NCI-H1436 treated with DMSO at 0.1 percent for 48 hours (cell line): ENCODE measurements around the gene DNAH1.

Experiments
- DNase-seq: peaks from one replicate; lab custom pipeline; 2025; lab: John Stamatoyannopoulos, UW

The DNAH1 gene

GRCh38 chr3:52391096-52391495, 75.0 kb downstream of the DNAH1 start:
- no peak for DNase-seq

GRCh38 chr3:52392216-52392930, 76.3 kb downstream of the DNAH1 start:
- no peak for DNase-seq

GRCh38 chr3:52393131-52393807, 77.2 kb downstream of the DNAH1 start:
- DNase-seq = no peak

GRCh38 chr3:52393959-52394670, 78.0 kb downstream of the DNAH1 start:
- DNase-seq = no peak

- DNase-seq = no peak
These were observed 78.8 kb downstream of the DNAH1 start for GRCh38 chr3:52394751-52395502.

GRCh38 chr3:52395503-52395865, 79.4 kb downstream of the DNAH1 start:
- no peak for DNase-seq

GRCh38 chr3:52396011-52396906, 80.1 kb downstream of the DNAH1 start:
- no peak for DNase-seq

- DNase-seq = no peak
These were observed 80.9 kb downstream of the DNAH1 start for GRCh38 chr3:52396907-52397591.

GRCh38 chr3:52397676-52398399, 81.7 kb downstream of the DNAH1 start:
- no peak for DNase-seq

GRCh38 chr3:52398670-52399081, 82.6 kb downstream of the DNAH1 start:
- DNase-seq = no peak

- DNase-seq = no peak
These were observed 83.0 kb downstream of the DNAH1 start for GRCh38 chr3:52399131-52399530.

GRCh38 chr3:52399593-52399992, 83.5 kb downstream of the DNAH1 start:
- no peak for DNase-seq

- DNase-seq = no peak
These were observed 84.2 kb downstream of the DNAH1 start for GRCh38 chr3:52400275-52400793.

- no peak for DNase-seq
These were observed 84.9 kb downstream of the DNAH1 start for GRCh38 chr3:52401021-52401420.

GRCh38 chr3:52401551-52401950, 85.4 kb downstream of the DNAH1 start:
- no peak for DNase-seq

GRCh38 chr3:52402101-52402521, 86.0 kb downstream of the DNAH1 start:
- DNase-seq = no peak

GRCh38 chr3:52402706-52403270, 86.7 kb downstream of the DNAH1 start:
- DNase-seq = no peak

GRCh38 chr3:52403271-52403841, 87.2 kb downstream of the DNAH1 start:
- no peak for DNase-seq

- no peak for DNase-seq
These were observed 87.8 kb downstream of the DNAH1 start for GRCh38 chr3:52403955-52404354.
